Keratinocyte (primary cell): Measurements from ENCODE around the gene DNAH2. TPM values are rescaled to one million over a fixed set of nuclear protein-coding genes. Genes with fewer than 3 reads are reported as not detected.

Experiments
- DNase-seq: peaks from one replicate; pipeline ENCODE4 v3.0.0-alpha.2; 2011; ENCODE audit warnings: low read depth, missing footprints, low spot score
- FAIRE-seq: peaks from 2 replicates; lab custom pipeline; 2011; peaks lifted over from hg19 to GRCh38; lab: Jason Lieb, UNC
- H2AFZ ChIP-seq: 2 replicates; pipeline ENCODE4 v1.6.0; 2012; ENCODE audit warnings: low read length, control low read depth, inconsistent platforms; ENCODE audit not compliant: control insufficient read depth
- H3K27ac ChIP-seq: 2 replicates; pipeline ENCODE4 v1.5.1; 2011; ENCODE audit warnings: low read length; ENCODE audit not compliant: control insufficient read depth, insufficient read depth
- H3K27me3 ChIP-seq: 3 replicates; pipeline ENCODE4 v1.6.0; 2011; ENCODE audit warnings: low read length; ENCODE audit not compliant: control insufficient read depth, insufficient read depth; ENCODE audit errors: extremely low read depth
- H3K36me3 ChIP-seq, 2 experiments: 2 replicates in 1 of 2; 3 replicates in 1 of 2; pipeline ENCODE4 v1.5.1; 2011; ENCODE audit warnings: low read length in 2 of 2, mild to moderate bottlenecking in 1 of 2; ENCODE audit not compliant: control insufficient read depth in 2 of 2, insufficient read depth in 2 of 2; ENCODE audit errors: extremely low read depth in 1 of 2
- H3K4me1 ChIP-seq: 3 replicates; pipeline ENCODE4 v1.5.1; 2011; ENCODE audit warnings: low read length; ENCODE audit not compliant: control insufficient read depth, insufficient read depth; ENCODE audit errors: extremely low read depth
- H3K4me2 ChIP-seq: 3 replicates; pipeline ENCODE4 v1.6.0; 2011; ENCODE audit warnings: low read depth, low read length; ENCODE audit not compliant: control insufficient read depth, insufficient read depth; ENCODE audit errors: extremely low read depth
- H3K4me3 ChIP-seq, 3 experiments: fragments of 200-600 bp in 1 of 3; sonication (generic) in 1 of 3; 2 replicates in 2 of 3; 3 replicates in 1 of 3; pipeline ENCODE4 v1.5.1; 2011 to 2016; ENCODE audit warnings: low read length in 3 of 3, mild to moderate bottlenecking in 3 of 3, control low read depth in 2 of 3, inconsistent platforms in 1 of 3, low read depth in 1 of 3, mixed read lengths in 1 of 3, mixed run types in 1 of 3, moderate library complexity in 1 of 3; ENCODE audit not compliant: control insufficient read depth in 2 of 3, insufficient read depth in 2 of 3; ENCODE audit errors: extremely low read depth in 1 of 3
- H3K79me2 ChIP-seq: 2 replicates; pipeline ENCODE4 v1.6.0; 2012; ENCODE audit warnings: low read length; ENCODE audit not compliant: control insufficient read depth, insufficient read depth
- H3K9ac ChIP-seq: 3 replicates; pipeline ENCODE4 v1.6.0; 2011; ENCODE audit warnings: low read length; ENCODE audit not compliant: control insufficient read depth, insufficient read depth; ENCODE audit errors: extremely low read depth
- H3K9me1 ChIP-seq: 3 replicates; pipeline ENCODE4 v1.6.0; 2011; ENCODE audit warnings: low read length; ENCODE audit not compliant: control insufficient read depth, insufficient read depth; ENCODE audit errors: extremely low read depth
- H3K9me3 ChIP-seq: 2 replicates; pipeline ENCODE4 v1.5.1; 2012; ENCODE audit warnings: low read depth, low read length; ENCODE audit not compliant: control insufficient read depth
- H4K20me1 ChIP-seq: 3 replicates; pipeline ENCODE4 v1.6.0; 2011; ENCODE audit warnings: low read length; ENCODE audit not compliant: control insufficient read depth, insufficient read depth; ENCODE audit errors: extremely low read depth
- CTCF ChIP-seq, 3 experiments: IDR thresholded peaks in 1 of 3; conservative IDR thresholded peaks in 1 of 3; optimal IDR thresholded peaks in 1 of 3; 2 replicates in 2 of 3; 3 replicates in 1 of 3; pipeline versions ENCODE3 to v1.5.1; 2011; ENCODE audit warnings: low read length in 3 of 3, mild to moderate bottlenecking in 3 of 3, moderate library complexity in 2 of 3, control low read depth in 1 of 3, inconsistent platforms in 1 of 3; ENCODE audit not compliant: insufficient read depth in 2 of 3; ENCODE audit errors: extremely low read depth in 1 of 3
- EZH2 ChIP-seq: IDR thresholded peaks from one replicate; pipeline ENCODE4 v1.6.1; 2012; ENCODE audit warnings: inconsistent platforms, mild to moderate bottlenecking, low read length, moderate library complexity
- dilution Hi-C: fragments of 300-500 bp; cut with MboI; formaldehyde crosslinking; loops from one replicate; pipeline ENCODE4 v1.7.0; 2020; ENCODE audit warnings: low sequenced_read_pairs; ENCODE audit not compliant: extremely low pct_ligation_motif_present
- polyA minus RNA-seq, 3 experiments: library from RNA; depleted of rRNA, polyadenylated mRNA; stranded (reverse); fragments of >200 nt; gene quantifications; 1 replicate in 1 of 3; 2 replicates in 1 of 3; 3 replicates in 1 of 3; pipeline ENCODE4 v1.2.3, GENCODE V29; 2011
- polyA plus RNA-seq, 5 experiments: library from polyadenylated mRNA; depleted of rRNA in 3 of 5; stranded (reverse) in 3 of 5; stranded (forward) in 1 of 5; unstranded in 1 of 5; fragments of >200 nt; gene quantifications; 1 replicate in 1 of 5; 2 replicates in 3 of 5; 3 replicates in 1 of 5; pipeline versions ENCODE4 v1.2.1 to v1.2.3, GENCODE V29; 2011 to 2012; ENCODE audit warnings: missing spikeins in 2 of 5, low read depth in 1 of 5, low replicate concordance in 1 of 5

DNAH2 gene
- polyA plus RNA-seq (0.13 to 0.36 TPM (median 0.13 TPM) in 3 replicates), polyA minus RNA-seq (0.10 to 0.92 TPM (median 0.13 TPM) in 3 replicates)
- polyA plus RNA-seq (2011; ENCODE audit: low read depth): not detected
- polyA plus RNA-seq (2011; cell fraction: cytosol; rRNA removed): 0.12 and 0.14 TPM in 2 replicates
- polyA plus RNA-seq (2011; cell fraction: nucleus; rRNA removed): 0.39 and 0.52 TPM in 2 replicates
- polyA plus RNA-seq (2012; ENCODE audit: low replicate concordance): 0.03 and 0.25 TPM in 2 replicates
- not detected for polyA minus RNA-seq (2011; cell fraction: cytosol; rRNA and poly(A)+ RNA removed)
- polyA minus RNA-seq (2011; cell fraction: nucleus; rRNA and poly(A)+ RNA removed): 0.11 and 0.54 TPM in 2 replicates

GRCh38 chr17:7716901-7717755 lies at the start of gene DNAH2:
Gene DNAH2 (plus strand): TSS chr17:7717744. CDS start chr17:7719735, 1,991 bp downstream.
- no peaks in the 10 kb centered on the region for H3K36me3 ChIP-seq
- DNase-seq (peak; percentile 65), FAIRE-seq (no peak)
- no peaks in the 10 kb centered on the region for H3K9me3 ChIP-seq
- H2AFZ ChIP-seq: peak within 1 kb of the TSS; percentile 83
- dilution Hi-C loops: no loop called here
- no peaks in the 10 kb centered on the region for H3K9me1 ChIP-seq
- H3K27ac ChIP-seq: peak within 1 kb of the TSS; percentile 42
- H4K20me1 ChIP-seq: no peaks in the 10 kb centered on the region
- H3K4me1 ChIP-seq: peaks cover 4% of the 10 kb centered on the region
- peak within 1 kb of the TSS; percentile 93 for H3K4me2 ChIP-seq
- peak within 1 kb of the TSS; percentile 60 to 91 (median 79) for H3K4me3 ChIP-seq
- peaks cover 21% of the 10 kb centered on the region for H3K27me3 ChIP-seq
- peak; percentile 42 to 77 (median 75) for TF ChIP-seq CTCF (optimal IDR thresholded peaks at IDR 0.05 in 1 of 3, IDR thresholded peaks at IDR 0.05 in 1 of 3, conservative IDR thresholded peaks at IDR 0.05 in 1 of 3; ENCODE audit: extremely low read depth in 1 of 3, insufficient read depth in 2 of 3, low read length in 3 of 3)
- TF ChIP-seq EZH2: no peak
- peak within 1 kb of the TSS; percentile 73 for H3K9ac ChIP-seq
- no peaks in the 10 kb centered on the region for H3K79me2 ChIP-seq

GRCh38 chr17:7668482-7668881 lies 49.1 kb upstream of the DNAH2 start:
- dilution Hi-C loops: no loop called here
- Histone ChIP-seq H2AFZ (no peak overlapping the region), H3K9me1 (no peaks in the 10 kb centered on the region), H3K27me3 (no peaks in the 10 kb centered on the region), H3K9me3 (peaks cover under 1% of the 10 kb centered on the region), H3K27ac (no peak overlapping the region), H4K20me1 (no peaks in the 10 kb centered on the region), H3K4me3 (no peak overlapping the region), H3K9ac (no peak overlapping the region), H3K36me3 (peaks cover 14 to 20% of the 10 kb centered on the region in 2 experiments), H3K4me2 (no peak overlapping the region), H3K4me1 (no peaks in the 10 kb centered on the region), H3K79me2 (no peaks in the 10 kb centered on the region)
- no peak for DNase-seq
- TF ChIP-seq EZH2 (no peak), CTCF (optimal IDR thresholded peaks at IDR 0.05 in 1 of 3, IDR thresholded peaks at IDR 0.05 in 1 of 3, conservative IDR thresholded peaks at IDR 0.05 in 1 of 3; ENCODE audit: extremely low read depth in 1 of 3, insufficient read depth in 2 of 3, low read length in 3 of 3) (no peak)
- FAIRE-seq: no peak
